GM06990 (cell line): ENCODE results near the gene MYLIP.

ENCODE experiments used
- DNase-seq: peaks from one replicate; pipeline ENCODE4 v3.0.0-alpha.2; 2011; ENCODE audit not compliant: insufficient read length; ENCODE audit errors: extremely low read depth
- H3K27me3 ChIP-seq: replicated peaks from 2 replicates; pipeline ENCODE4 v1.6.0; 2011; ENCODE audit warnings: low read length; ENCODE audit not compliant: control insufficient read depth, insufficient read depth
- H3K36me3 ChIP-seq: 2 replicates; pipeline ENCODE4 v1.5.1; 2011; ENCODE audit warnings: low read length; ENCODE audit not compliant: control insufficient read depth, insufficient read depth
- H3K4me3 ChIP-seq: replicated peaks from 2 replicates; pipeline ENCODE4 v1.5.1; 2011; ENCODE audit warnings: low read depth, mild to moderate bottlenecking, control low read depth, low read length
- CTCF ChIP-seq: IDR thresholded peaks from 2 replicates; pipeline ENCODE4 v1.5.1; 2011; ENCODE audit warnings: low read length, control low read depth, mild to moderate bottlenecking, inconsistent platforms; ENCODE audit not compliant: insufficient read depth, poor library complexity, severe bottlenecking

Gene MYLIP

GRCh38 chr6:16090920-16091319 lies 38.0 kb upstream of the MYLIP start:
- no peak for TF ChIP-seq CTCF
- H3K27me3 ChIP-seq = no peaks in the 10 kb centered on the region
- no peak overlapping the region for H3K4me3 ChIP-seq
- no peaks in the 10 kb centered on the region for H3K36me3 ChIP-seq
- DNase-seq = no peak

GRCh38 chr6:16092140-16092539 lies 36.7 kb upstream of the MYLIP start:
- Histone ChIP-seq H3K4me3 (no peak overlapping the region), H3K27me3 (no peaks in the 10 kb centered on the region), H3K36me3 (no peaks in the 10 kb centered on the region)
- no peak for DNase-seq
- no peak for TF ChIP-seq CTCF

- no peak for TF ChIP-seq CTCF
Observed at GRCh38 chr6:16092990-16093389, 35.9 kb upstream of the MYLIP start.

GRCh38 chr6:16095180-16095579 lies 33.7 kb upstream of the MYLIP start:
- DNase-seq = no peak
- TF ChIP-seq CTCF = no peak
- H3K36me3 ChIP-seq = no peaks in the 10 kb centered on the region

More at GRCh38 chr6:16092990-16093389, 35.9 kb upstream of the MYLIP start:
- no peaks in the 10 kb centered on the region for H3K27me3 ChIP-seq
- peak; percentile 12 for DNase-seq
- no peaks in the 10 kb centered on the region for H3K36me3 ChIP-seq
- no peak overlapping the region for H3K4me3 ChIP-seq

GRCh38 chr6:16097382-16098171 lies 31.3 kb upstream of the MYLIP start:
- no peak for DNase-seq
- no peak for TF ChIP-seq CTCF
- Histone ChIP-seq H3K36me3 (no peaks in the 10 kb centered on the region), H3K27me3 (no peaks in the 10 kb centered on the region), H3K4me3 (no peak overlapping the region)

More at GRCh38 chr6:16095180-16095579, 33.7 kb upstream of the MYLIP start:
- Histone ChIP-seq H3K27me3 (no peaks in the 10 kb centered on the region), H3K4me3 (no peak overlapping the region)

GRCh38 chr6:16098211-16098610 lies 30.7 kb upstream of the MYLIP start:
- DNase-seq = no peak
- H3K4me3 ChIP-seq = no peak overlapping the region
- TF ChIP-seq CTCF = no peak
- no peaks in the 10 kb centered on the region for H3K36me3 ChIP-seq
- H3K27me3 ChIP-seq = no peaks in the 10 kb centered on the region
